ENCODE measurements around the gene TNRC6A.
"Not testable (repeated sequence)": the region's sequence is repeated elsewhere in the genome, so short reads cannot be mapped to it uniquely, and the experiment has no call there.

Gene TNRC6A

GRCh38 chr16:24848065-24848464 lies 118.6 kb downstream of the TNRC6A start:
- DNase-seq = no peak

- no peak for DNase-seq
Measured at GRCh38 chr16:24849641-24850040, 120.2 kb downstream of the TNRC6A start.

GRCh38 chr16:24850289-24850938 lies 121.0 kb downstream of the TNRC6A start:
- DNase-seq = no peak

GRCh38 chr16:24851700-24852099 lies 122.2 kb downstream of the TNRC6A start:
- DNase-seq = no peak

- DNase-seq = no peak
Measured at GRCh38 chr16:24852281-24852721, 122.8 kb downstream of the TNRC6A start.

- no peak for DNase-seq
Measured at GRCh38 chr16:24853169-24853824, 123.8 kb downstream of the TNRC6A start.

GRCh38 chr16:24853830-24854229 lies 124.4 kb downstream of the TNRC6A start:
- DNase-seq = no peak

GRCh38 chr16:24854607-24855171 lies 125.2 kb downstream of the TNRC6A start:
- DNase-seq = no peak

- no peak for DNase-seq
Measured at GRCh38 chr16:24855678-24856077, 126.2 kb downstream of the TNRC6A start.

GRCh38 chr16:24856871-24857270 lies 127.4 kb downstream of the TNRC6A start:
- not testable (repeated sequence) for DNase-seq

- no peak for DNase-seq
Measured at GRCh38 chr16:24858219-24859041, 129.0 kb downstream of the TNRC6A start.

- DNase-seq = no peak
Measured at GRCh38 chr16:24861461-24861860, 132.0 kb downstream of the TNRC6A start.

GRCh38 chr16:24863582-24864437 lies 134.4 kb downstream of the TNRC6A start:
- DNase-seq = no peak

- DNase-seq = no peak
Measured at GRCh38 chr16:24869033-24869432, 139.6 kb downstream of the TNRC6A start.

- no peak for DNase-seq
Measured at GRCh38 chr16:24871891-24872290, 142.4 kb downstream of the TNRC6A start.

GRCh38 chr16:24873028-24873427 lies 143.6 kb downstream of the TNRC6A start:
- DNase-seq = no peak

GRCh38 chr16:24875466-24875865 lies 146.0 kb downstream of the TNRC6A start:
- DNase-seq = no peak
